Activated CD4-positive, CD25-positive, alpha-beta regulatory T cell treated with anti-CD3 and anti-CD28 coated beads, Interleukin-2, amount 50 U/mL, for 16 hours (primary cell): ENCODE data around the gene SAXO2.
"Not testable (repeated sequence)": the region's sequence is repeated elsewhere in the genome, so short reads cannot be mapped to it uniquely, and the experiment has no call there.

Experiments
- DNase-seq: peaks from one replicate; pipeline ENCODE4 v3.0.0-alpha.2; 2020; ENCODE audit warnings: low read depth, low spot score

The SAXO2 gene

GRCh38 chr15:82333603-82334553 is 71.3 kb downstream of the SAXO2 start:
- not testable (repeated sequence) for DNase-seq
